Muscle layer of duodenum (tissue), 2 donors: ENCODE data around the gene CCDC69.
"Not testable (repeated sequence)": the region's sequence is repeated elsewhere in the genome, so short reads cannot be mapped to it uniquely, and the experiment has no call there.

ENCODE experiments used
- H3K27ac ChIP-seq: one replicate; pipeline ENCODE4 v1.7.0; 2013; ENCODE audit warnings: mild to moderate bottlenecking, low read length
- H3K27me3 ChIP-seq: one replicate; pipeline ENCODE4 v1.7.0; 2013; ENCODE audit warnings: low read depth, mild to moderate bottlenecking, control low read depth, low read length
- H3K36me3 ChIP-seq, 2 donors: one replicate each; pipeline ENCODE4 v1.7.0; 2013; ENCODE audit warnings: low read length in 2 of 2, control low read depth in 1 of 2, mild to moderate bottlenecking in 1 of 2; ENCODE audit not compliant: insufficient read depth in 2 of 2, control insufficient read depth in 1 of 2
- H3K4me1 ChIP-seq, 2 donors: one replicate each; pipeline ENCODE4 v1.7.0; 2013; ENCODE audit warnings: low read length in 2 of 2, mild to moderate bottlenecking in 2 of 2, control low read depth in 1 of 2, moderate library complexity in 1 of 2; ENCODE audit not compliant: insufficient read depth in 2 of 2, control insufficient read depth in 1 of 2
- H3K4me3 ChIP-seq, 2 donors: one replicate each; pipeline ENCODE4 v1.7.0; 2013; ENCODE audit warnings: low read length in 2 of 2, low read depth in 1 of 2, mild to moderate bottlenecking in 1 of 2
- H3K9me3 ChIP-seq, 2 donors: one replicate each; pipeline ENCODE4 v1.7.0; 2013; ENCODE audit warnings: low read length in 2 of 2, control low read depth in 1 of 2, mild to moderate bottlenecking in 1 of 2; ENCODE audit not compliant: control insufficient read depth in 1 of 2
- donor health status: healthy.

The CCDC69 gene

DNA sequence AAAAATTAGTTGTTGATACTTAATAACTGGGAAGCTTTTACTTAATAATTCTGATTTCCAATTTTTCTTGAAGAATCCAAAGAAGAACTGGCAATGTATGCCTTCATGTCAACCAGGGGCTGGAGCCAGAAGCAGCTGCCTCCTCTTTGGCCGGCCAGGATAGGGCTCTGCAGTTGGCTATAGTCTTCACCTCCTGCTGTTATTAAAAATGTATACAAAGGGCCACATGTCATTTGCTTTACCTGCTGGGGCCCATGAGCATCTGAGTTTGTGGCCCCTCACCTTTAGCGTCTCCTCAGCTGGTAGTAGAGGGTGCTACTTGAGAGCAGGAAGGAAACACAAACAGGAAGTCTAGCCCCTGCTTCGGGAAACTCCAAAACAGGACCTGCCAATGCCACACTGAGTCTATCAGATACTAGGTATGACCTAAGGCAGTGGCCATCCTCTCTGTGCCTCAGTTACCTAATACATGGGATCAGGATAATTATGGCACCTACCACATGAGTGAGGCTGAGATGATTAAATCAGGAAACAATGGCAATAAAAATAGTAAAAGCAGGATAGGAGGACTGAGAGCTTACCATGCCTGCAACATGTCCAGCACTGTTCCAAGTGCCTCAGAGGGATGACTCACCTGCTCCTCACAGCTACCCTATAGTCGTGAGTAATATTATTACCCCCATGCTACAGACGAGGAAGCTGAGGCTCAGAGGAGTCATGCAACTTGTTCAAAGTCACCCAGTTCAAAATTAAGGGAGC lies 21.3 kb downstream of the CCDC69 start:
- Histone ChIP-seq H3K4me3 (no peak overlapping the region), H3K27me3 (no peaks in the 10 kb centered on the region), H3K4me1 (peaks cover 0 to 4% of the 10 kb centered on the region in 2 donors), H3K36me3 (peaks cover 24 to 26% of the 10 kb centered on the region in 2 donors), H3K27ac (no peak overlapping the region), H3K9me3 (no peaks in the 10 kb centered on the region)

DNA sequence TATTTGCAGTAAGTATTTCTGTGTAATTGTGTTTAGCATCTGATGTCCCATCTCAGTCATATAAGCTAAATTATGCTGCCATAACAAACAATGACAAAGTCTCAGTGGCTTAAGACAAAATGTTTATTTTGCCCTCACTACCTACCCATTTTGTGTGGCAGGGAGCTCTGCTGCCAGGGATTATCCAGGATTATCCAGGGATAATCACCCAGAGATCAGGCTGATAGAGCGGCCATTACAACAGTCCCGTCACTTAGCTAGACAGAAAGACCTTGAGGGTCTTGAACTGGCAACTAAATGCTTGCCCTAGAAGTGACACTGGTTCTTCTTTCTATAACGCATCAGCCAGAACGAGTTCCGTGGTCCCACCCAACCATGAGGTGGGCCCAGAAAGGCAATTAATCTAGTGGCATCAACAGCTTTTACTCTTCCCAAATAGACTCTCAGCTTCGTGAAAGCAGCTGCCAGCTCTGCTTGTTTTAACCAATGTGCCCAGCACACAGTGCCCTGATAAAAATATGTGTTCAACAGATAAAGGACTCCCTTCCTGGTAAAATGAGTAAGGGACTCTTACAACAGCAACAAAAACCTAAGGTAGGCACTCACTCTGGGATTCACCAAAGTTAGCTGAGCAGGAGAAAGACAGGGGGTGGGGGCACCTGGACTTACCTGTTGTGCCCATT lies 22.8 kb downstream of the CCDC69 start:
- H3K4me1 ChIP-seq: peaks cover 0 to 4% of the 10 kb centered on the region in 2 donors
- H3K4me3 ChIP-seq: no peak overlapping the region

DNA sequence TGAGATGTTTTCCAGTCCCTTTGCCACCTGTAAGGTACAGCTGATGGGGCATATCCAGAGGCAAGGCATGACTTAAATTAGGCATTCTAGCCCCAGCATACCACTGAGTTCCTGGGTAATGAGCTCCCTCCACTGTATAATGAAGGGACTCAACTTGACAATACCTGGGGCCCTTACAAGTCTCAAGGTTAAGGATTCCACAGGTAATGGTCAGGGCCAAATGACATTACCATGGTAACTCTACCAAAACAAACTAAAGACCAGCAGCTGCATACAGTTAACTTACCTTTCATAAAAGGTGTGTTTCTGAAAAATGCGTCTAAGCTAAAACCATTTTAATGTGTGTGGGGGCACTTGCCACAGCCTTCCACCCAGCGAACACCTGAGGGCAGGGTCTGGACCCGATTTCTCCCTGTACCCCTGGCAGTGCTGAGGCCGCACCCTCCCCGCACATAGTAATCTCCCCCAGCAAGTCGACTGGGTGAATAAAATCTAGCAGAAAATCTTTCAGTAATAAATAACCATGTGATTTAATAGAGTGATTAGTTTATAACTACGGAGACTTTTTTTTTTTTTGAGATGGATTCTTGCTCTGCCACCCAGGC lies 24.2 kb downstream of the CCDC69 start:
- peaks cover 24 to 26% of the 10 kb centered on the region in 2 donors for H3K36me3 ChIP-seq
- peaks cover 0 to 4% of the 10 kb centered on the region in 2 donors for H3K4me1 ChIP-seq
- H3K27ac ChIP-seq: no peak overlapping the region
- H3K4me3 ChIP-seq: no peak overlapping the region
- no peaks in the 10 kb centered on the region for H3K27me3 ChIP-seq
- no peaks in the 10 kb centered on the region for H3K9me3 ChIP-seq

More for the DNA sequence above, 22.8 kb downstream of the CCDC69 start:
- H3K27ac ChIP-seq: no peak overlapping the region
- peaks cover 24 to 26% of the 10 kb centered on the region in 2 donors for H3K36me3 ChIP-seq
- no peaks in the 10 kb centered on the region for H3K9me3 ChIP-seq
- no peaks in the 10 kb centered on the region for H3K27me3 ChIP-seq

GRCh38 chr5:151198861-151199260 lies 25.0 kb downstream of the CCDC69 start:
- Histone ChIP-seq H3K9me3 (no peaks in the 10 kb centered on the region), H3K4me3 (no peak overlapping the region), H3K27me3 (no peaks in the 10 kb centered on the region), H3K36me3 (peaks cover 24 to 26% of the 10 kb centered on the region in 2 donors), H3K27ac (no peak overlapping the region), H3K4me1 (peaks cover 0 to 4% of the 10 kb centered on the region in 2 donors)

DNA sequence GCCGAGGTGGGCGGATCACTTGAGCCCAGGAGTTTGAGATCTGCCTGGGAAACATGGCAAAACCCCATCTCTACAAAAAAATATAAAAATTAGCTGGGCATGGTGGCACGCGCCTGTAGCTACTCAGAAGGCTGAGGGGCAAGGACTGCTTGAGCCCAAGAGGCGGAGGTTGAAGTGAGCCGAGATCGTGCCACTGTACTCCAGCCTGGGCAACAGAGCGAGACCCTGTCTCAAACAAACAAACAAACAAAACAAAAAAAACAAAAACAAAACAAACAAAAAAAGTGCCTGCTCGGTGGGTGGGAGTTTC lies 26.6 kb downstream of the CCDC69 start:
- H3K4me1 ChIP-seq, H3K27me3 ChIP-seq, H3K9me3 ChIP-seq, H3K4me3 ChIP-seq, H3K27ac ChIP-seq: not testable (repeated sequence)
- H3K36me3 ChIP-seq: peaks cover 24 to 26% of the 10 kb centered on the region in 2 donors

DNA sequence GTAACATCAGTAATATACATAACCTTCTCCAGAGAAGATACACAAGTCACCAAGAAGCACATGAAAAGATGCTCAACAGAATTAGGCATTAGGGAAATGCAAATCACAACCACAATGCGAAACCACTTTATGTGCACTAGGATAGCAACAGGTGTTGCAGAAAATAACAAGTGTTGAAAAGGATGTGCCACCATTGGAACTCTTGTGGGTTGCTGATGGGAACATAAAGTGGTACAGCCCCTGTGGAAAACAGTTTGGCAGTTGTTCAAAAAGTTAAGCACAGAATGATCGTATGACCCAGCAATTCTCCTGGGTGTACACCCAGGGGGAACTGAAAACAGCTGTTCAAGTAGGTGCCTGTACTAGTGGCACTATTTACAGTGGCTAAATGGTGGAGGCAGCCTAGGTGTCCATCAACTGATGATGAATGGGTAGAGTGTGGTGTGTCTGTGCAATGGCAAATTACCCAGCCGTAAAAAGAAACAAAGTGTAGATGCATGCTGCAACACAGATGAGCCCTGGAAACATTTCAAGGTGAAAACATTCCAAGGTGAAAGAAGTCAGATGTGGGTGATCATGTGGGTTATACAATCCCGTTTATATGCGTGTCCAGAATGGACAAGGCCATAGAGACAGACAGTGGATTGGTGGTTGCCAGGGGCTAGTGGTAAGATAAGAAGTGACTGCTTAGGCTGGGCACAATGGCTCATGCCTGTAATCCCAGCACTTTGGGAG lies 27.2 kb downstream of the CCDC69 start:
- peaks cover 0 to 2% of the 10 kb centered on the region in 2 donors for H3K9me3 ChIP-seq
- H3K4me1 ChIP-seq: no peaks in the 10 kb centered on the region
- H3K27ac ChIP-seq: no peak overlapping the region
- H3K4me3 ChIP-seq: no peak overlapping the region
- peaks cover 24 to 26% of the 10 kb centered on the region in 2 donors for H3K36me3 ChIP-seq
- H3K27me3 ChIP-seq: no peaks in the 10 kb centered on the region

- Histone ChIP-seq H3K27ac (no peak overlapping the region), H3K4me1 (no peaks in the 10 kb centered on the region), H3K36me3 (peaks cover 16 to 19% of the 10 kb centered on the region in 2 donors), H3K4me3 (no peak overlapping the region), H3K27me3 (no peaks in the 10 kb centered on the region), H3K9me3 (peaks cover 0 to 2% of the 10 kb centered on the region in 2 donors)
Observed at GRCh38 chr5:151195622-151196021, 28.3 kb downstream of the CCDC69 start.

DNA sequence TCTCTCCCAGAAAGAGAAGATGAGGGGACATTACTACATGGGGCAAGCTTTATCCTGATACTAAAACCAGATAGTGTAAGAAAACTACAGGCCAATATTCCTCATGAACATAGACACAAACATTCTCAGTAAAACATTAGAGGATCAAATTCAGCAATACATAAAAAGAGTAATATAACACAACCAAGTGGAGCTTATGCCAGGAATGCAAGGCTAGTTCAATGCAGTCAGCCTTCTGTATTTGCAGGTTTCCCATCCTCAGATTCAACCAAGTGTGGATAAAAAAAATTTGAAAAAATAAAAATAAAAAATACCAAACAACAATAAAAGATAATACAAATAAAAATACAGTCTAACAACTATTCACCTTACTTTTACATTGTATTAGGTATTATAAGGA lies 31.3 kb downstream of the CCDC69 start:
- Histone ChIP-seq H3K4me1 (no peaks in the 10 kb centered on the region), H3K36me3 (peaks cover 0 to 13% of the 10 kb centered on the region in 2 donors), H3K27me3 (no peaks in the 10 kb centered on the region), H3K9me3 (peaks cover 0 to 2% of the 10 kb centered on the region in 2 donors), H3K4me3 (no peak overlapping the region), H3K27ac (no peak overlapping the region)

- no peak overlapping the region for H3K27ac ChIP-seq
- no peak overlapping the region for H3K4me3 ChIP-seq
Observed at GRCh38 chr5:151191661-151192060, 32.2 kb downstream of the CCDC69 start.

DNA sequence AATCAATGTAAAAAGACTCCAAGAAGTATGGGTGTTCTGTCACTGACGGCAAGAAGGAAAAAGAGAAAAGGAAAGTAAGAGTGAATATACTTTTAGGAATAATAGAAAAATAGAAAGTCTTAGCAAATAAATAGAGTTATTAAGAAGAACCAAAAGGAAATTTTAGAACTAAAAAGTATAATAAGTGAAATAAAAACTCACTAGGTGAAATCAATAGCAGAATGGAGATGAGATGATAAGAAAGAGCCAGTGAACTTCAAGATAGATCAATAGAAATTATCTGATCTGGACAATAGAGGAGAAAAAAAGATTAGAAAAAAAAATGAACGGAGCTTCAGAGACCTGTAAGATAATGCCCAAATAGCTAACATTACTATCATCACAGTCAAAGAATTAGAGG lies 34.7 kb downstream of the CCDC69 start:
- Histone ChIP-seq H3K27ac (no peak overlapping the region), H3K4me1 (no peaks in the 10 kb centered on the region), H3K9me3 (peaks cover 0 to 2% of the 10 kb centered on the region in 2 donors), H3K4me3 (no peak overlapping the region), H3K36me3 (peaks cover 19 to 43% of the 10 kb centered on the region in 2 donors), H3K27me3 (no peaks in the 10 kb centered on the region)

More at GRCh38 chr5:151191661-151192060, 32.2 kb downstream of the CCDC69 start:
- Histone ChIP-seq H3K36me3 (peaks cover 5 to 22% of the 10 kb centered on the region in 2 donors), H3K27me3 (no peaks in the 10 kb centered on the region), H3K9me3 (peaks cover 0 to 2% of the 10 kb centered on the region in 2 donors), H3K4me1 (no peaks in the 10 kb centered on the region)

- Histone ChIP-seq H3K4me1 (no peaks in the 10 kb centered on the region), H3K27me3 (no peaks in the 10 kb centered on the region), H3K27ac (no peak overlapping the region), H3K9me3 (no peaks in the 10 kb centered on the region), H3K36me3 (peaks cover 19 to 68% of the 10 kb centered on the region in 2 donors), H3K4me3 (no peak overlapping the region)
Observed at GRCh38 chr5:151186538-151186937, 37.4 kb downstream of the CCDC69 start.
